HS-27A (cell line): ENCODE measurements around the gene KRT82.
"Not testable (repeated sequence)": the region's sequence is repeated elsewhere in the genome, so short reads cannot be mapped to it uniquely, and the experiment has no call there.

Source experiments
- DNase-seq: peaks from one replicate; pipeline ENCODE4 v3.0.0-alpha.2; 2012; ENCODE audit warnings: low read depth, missing footprints

The KRT82 gene

GRCh38 chr12:52410589-52411248 is 4.6 kb upstream of the KRT82 start:
- not testable (repeated sequence) for DNase-seq

DNA sequence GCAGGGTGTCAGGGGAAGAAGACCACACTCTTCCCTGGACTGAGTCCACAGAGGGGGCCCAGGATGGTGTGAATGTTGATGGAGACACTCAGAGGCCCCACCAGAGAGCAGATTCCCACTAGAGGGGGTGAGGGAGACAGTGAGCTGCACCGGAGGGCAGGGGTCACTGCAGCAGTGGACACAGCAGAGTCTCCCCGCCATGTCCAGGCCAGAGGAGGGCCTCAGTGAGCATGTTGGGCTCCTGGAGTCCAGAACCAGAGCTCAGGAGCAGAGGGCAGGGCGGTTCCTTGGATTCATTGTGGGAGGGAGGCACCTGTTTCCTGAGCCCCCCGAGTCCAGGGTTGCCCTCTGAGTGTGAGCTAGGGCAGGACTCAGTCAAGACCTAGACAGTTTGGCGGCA is 1.8 kb upstream of the KRT82 start:
- no peak for DNase-seq

GRCh38 chr12:52404951-52405350 is 1.2 kb downstream of the KRT82 start:
- DNase-seq, result no peak

- DNase-seq, result no peak
These were observed 2.6 kb downstream of the KRT82 start for GRCh38 chr12:52403561-52403960.

DNA sequence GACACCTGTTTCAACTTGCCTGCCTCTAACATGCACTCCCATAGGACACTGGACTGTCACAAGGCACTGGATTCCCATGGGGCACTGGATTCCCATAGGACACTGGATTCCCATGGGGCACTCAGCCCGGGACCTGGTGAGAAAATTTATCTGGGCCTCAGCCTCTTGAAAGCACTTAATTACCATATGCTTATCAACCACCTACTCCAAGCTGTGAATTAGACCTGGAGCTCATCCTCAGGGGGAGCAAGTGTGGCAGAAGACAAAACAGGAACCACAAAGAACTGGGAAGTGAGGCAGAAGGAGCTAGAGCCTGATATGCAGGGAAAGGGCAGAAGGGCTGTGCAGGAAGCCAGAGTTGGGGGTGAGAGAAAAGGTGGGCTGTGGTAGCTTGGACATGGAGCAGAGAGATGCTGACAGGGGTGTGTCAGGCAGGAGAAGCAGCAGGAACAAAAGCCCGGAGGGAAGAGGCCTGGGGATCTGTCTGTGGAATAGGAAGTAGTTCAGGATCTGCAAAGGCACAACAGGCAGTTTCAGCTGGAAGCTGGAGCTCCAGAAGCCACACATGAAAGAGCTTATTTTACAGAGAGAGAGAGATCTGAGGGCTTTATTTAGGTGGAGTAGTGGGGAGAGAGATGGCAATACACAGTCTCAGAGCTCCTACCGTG is 3.1 kb downstream of the KRT82 start:
- no peak for DNase-seq

DNA sequence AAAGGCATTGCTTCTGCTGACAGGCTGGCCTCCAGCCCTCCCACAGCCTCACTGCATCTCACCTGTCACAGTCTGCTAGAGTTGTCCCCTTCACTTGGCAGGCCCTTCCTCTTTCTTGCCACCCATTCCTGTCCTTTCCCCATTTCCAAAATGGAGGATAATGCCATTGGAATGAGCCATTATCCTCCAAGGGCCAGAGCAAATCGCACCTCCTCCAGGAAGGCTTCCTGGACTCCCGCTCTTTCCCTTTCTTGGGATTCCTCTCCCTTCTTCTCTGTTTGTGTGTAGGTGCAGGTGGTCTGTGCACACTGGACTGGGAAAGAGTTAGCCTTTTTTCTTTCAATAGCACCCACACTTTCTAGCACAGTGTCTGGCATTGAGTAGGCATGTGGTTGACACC is 3.8 kb downstream of the KRT82 start:
- DNase-seq, result no peak

DNA sequence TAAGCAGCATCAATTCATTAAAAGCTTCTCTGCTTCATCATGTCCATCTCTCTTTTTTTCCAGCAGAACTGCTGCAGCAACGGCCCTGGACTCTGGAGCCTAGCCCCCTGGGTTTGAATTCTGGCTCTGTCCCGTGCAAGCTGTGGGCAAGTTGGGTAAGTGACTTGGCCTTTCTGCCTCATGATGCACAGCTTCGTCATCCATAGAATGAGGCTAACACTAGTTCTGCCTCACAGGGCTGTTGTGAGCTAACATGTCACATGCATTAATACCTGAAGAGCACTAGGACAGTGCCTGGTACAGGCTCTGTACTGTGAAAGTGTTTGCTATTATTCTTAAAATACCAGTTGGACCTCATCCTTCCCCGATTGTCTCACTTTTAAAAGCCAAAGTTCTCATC is 4.2 kb downstream of the KRT82 start:
- no peak for DNase-seq

- no peak for DNase-seq
These were observed 4.6 kb downstream of the KRT82 start for GRCh38 chr12:52401526-52401925.

- no peak for DNase-seq
These were observed 5.2 kb downstream of the KRT82 start for GRCh38 chr12:52400906-52401305.

- no peak for DNase-seq
These were observed 6.4 kb downstream of the KRT82 start for GRCh38 chr12:52399756-52400155.

DNA sequence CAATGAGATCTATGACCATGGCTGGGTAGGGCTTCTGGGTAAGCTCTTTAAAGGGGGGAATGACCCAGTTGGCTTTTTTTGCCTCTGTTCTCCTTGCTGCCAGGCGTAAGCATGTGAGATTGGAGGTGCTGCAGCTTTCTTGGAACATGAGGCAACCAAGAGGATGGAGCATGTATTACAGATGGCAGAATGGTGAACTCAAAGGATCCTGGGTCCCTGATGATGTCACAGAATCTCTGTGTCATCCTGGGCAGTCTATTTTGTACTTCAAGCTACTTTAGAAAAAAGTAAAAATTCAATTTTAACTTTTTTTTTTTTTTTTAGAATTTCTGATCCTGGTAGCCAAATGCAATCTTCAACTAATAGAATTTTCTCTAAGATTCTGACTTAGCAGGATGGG is 8.0 kb downstream of the KRT82 start:
- DNase-seq, result no peak

DNA sequence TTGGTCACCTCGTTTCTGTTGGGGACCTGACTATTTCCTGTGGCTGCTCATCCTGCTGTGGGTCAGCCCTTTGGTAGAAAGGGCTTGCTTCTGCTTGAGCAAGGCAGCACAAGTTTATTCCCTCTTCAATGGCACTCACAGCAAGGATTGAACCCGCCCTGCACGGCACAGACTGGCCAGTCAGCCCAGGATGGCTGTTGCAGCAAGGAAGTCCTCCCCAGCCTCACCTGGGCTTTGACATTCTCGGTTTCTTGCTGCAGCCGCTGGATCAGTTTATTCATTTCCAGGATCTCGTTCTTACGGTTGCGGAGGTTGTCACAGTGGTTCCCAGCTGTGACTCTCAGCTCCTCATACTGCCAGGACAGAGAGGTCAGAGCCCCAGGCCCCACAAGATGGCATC is 9.5 kb downstream of the KRT82 start:
- no peak for DNase-seq

GRCh38 chr12:52395761-52396434 is 10.2 kb downstream of the KRT82 start:
- no peak for DNase-seq

- no peak for DNase-seq
These were observed 11.2 kb downstream of the KRT82 start for GRCh38 chr12:52394836-52395405.

DNA sequence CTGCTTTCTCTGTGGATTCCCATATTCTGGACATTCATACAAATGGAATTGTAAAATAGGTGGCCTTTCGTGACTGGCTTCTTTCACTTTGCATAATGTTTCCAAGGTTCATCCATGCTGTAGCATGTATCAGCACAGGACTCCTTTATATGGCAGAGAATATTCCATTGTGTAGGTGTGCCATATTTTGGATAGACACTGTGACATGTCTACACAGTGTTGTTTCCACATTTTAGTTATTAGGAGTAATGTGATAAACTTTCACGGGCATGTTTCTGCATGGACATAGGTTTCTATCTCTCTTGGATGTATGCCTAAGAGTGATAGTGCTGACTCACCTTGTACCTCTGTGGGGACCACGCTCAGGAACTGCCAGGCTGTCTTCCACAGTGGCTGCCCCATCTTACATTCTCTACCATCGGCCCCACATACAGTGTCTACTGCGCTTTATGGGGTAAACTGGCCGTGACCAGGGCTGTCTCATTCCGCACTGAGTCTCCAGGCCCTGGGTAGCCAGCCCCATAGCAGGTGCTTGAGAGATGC is 13.6 kb downstream of the KRT82 start:
- DNase-seq, result no peak

DNA sequence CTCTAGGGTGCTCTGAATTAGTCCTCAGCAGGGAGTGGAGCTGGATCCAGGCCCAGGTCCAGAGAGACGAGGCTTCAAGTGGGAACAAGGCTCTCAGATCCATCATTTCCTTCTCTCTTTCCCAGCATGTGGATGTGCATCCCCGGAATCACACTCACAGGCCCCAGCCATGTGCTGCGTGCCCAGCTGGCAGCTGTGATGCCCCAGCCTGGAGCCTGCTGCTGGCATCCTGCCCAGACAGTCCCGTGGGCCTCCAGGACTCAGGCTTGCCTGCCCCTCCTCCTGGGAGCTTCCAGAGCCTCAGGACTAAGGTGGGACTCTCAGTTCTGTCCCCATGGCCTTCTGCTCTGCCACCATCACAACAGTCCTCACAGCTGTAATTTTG is 14.5 kb downstream of the KRT82 start:
- DNase-seq, result peak; percentile 26

GRCh38 chr12:52390739-52391617 is 15.2 kb downstream of the KRT82 start:
- DNase-seq, result no peak

- no peak for DNase-seq
These were observed 16.6 kb downstream of the KRT82 start for GRCh38 chr12:52389313-52390207.

- no peak for DNase-seq
These were observed 18.3 kb downstream of the KRT82 start for GRCh38 chr12:52387859-52388258.

GRCh38 chr12:52385226-52385702 is 20.9 kb downstream of the KRT82 start, which contains the start of gene KRT84:
Gene KRT84, minus strand, starts transcription at chr12:52385652. Its CDS starts 67 bp downstream, at chr12:52385585.
- DNase-seq, result no peak
